IPS DF 4.7 (cell line): ENCODE results near the gene ZC3H18.

Experiments used
- DNase-seq: peaks from one replicate; pipeline ENCODE4 v3.0.0-alpha.2; 2013; ENCODE audit warnings: low spot score; ENCODE audit errors: extremely low read depth

The ZC3H18 gene

DNA sequence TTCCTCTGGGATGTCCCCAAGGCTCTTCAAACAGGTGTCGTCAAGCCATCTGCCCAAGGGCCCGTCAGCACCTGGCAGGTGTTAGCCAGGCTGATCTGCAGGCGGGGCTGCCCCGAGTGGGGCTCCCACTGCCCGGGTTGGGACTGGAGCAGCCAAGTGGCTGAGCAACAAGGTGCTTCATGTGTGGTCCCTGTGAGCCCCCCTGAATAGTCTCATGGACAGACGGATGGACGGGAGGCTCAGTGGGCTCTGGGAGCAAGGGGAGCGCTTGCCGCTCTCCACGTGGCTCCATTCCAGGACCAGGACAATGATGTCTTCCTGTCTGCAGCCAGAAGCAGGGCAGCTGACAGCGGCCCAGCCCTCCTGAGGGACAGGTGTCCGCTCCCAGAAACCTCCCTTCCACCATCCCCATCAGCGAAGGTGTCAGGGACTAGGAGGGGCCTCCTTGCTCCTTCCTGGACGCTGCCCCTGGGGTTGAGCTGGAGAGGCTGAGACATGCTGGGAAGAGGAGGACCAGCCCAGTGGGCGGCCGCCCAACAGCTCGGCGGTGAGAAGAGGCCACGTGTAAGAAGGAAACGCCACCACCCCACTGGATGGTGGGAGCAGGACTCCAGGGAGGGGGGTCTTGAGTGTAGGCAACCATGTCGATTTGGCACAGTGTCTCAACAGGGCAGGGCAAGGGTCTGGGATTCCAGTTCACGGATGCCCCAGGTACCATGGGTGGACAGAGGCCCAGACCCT lies 106.5 kb downstream of the ZC3H18 start:
- DNase-seq = no peak

DNA sequence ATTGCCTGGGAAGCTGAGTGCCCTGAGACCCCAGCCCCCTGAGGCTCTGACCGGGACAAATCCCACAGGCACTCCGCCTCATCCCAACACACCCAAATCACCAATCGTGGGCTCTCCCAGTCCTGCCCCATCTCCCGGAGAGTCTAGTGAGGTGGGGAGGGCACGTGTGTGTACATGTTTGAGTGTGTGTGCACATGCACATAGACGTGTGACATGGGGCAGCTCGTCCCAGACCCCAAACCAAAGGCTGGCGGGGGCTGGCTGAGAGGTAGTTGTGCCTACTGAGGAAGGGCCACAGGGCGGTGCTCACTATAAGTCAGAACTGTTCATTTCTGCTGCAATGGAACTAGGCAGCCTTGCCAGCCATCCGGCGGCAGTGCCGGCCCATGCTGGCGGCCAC lies 107.5 kb downstream of the ZC3H18 start:
- DNase-seq = no peak

DNA sequence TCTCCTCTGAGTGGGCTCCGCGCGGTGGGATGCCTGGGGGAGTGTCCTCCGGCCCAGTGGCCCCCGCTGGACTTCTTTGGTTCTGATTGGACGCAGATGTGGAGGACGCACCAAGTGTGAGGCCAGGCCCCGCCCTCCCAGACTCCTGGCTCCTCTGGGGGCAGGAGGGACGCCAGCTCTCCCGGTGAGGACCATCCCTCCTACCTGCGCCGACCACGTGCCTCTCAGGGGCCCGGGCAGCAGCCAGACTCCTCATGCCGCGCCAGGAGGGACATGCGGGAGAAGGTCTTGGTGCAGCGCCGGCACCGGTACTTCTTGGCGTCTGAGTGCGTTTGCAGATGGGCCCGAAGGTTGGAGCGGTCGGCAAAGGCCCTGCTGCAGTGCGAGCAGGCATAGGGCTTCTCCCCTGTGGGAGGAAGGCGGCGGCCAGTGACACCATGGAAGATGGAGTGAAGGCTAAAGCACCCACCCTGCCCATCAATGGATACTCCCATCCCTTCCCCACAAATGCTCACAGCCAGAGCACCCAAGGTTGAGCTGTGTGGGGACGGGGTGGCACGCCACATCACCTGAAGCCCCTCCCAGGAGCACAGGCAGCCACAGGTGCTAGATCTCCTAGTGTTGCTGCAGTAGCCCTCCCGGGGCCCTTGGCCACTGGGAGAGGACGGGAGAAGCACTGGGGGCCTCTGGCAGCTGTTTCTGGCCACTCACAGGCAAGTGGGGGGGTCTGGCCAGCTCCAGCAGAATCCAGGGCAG lies 108.2 kb downstream of the ZC3H18 start:
- no peak for DNase-seq

DNA sequence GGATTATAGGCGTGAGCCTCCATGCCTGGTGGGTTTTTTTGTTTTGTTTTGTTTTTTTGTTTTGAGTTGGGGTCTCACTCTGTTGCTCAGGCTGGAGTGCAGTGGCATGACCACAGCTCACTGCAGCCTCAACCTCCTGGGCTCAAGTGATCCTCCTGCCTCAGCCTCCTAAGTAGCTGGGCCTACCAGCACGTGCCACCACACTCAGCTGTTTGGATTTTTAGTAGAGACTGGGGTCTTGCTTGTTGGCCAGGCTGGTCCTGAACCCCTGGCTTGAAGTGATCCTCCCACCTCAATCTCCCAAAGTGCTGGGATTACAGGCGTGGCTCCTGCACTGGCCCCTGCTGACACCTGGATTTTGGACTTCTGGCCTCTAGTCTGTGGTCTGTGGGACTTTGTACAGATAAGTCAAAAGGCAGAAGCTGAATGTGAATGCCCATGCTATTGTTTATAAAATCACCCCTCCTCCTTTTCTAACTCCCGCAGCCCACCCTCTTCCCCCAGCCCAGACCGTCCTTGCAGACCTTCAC lies 110.4 kb downstream of the ZC3H18 start:
- no peak for DNase-seq

DNA sequence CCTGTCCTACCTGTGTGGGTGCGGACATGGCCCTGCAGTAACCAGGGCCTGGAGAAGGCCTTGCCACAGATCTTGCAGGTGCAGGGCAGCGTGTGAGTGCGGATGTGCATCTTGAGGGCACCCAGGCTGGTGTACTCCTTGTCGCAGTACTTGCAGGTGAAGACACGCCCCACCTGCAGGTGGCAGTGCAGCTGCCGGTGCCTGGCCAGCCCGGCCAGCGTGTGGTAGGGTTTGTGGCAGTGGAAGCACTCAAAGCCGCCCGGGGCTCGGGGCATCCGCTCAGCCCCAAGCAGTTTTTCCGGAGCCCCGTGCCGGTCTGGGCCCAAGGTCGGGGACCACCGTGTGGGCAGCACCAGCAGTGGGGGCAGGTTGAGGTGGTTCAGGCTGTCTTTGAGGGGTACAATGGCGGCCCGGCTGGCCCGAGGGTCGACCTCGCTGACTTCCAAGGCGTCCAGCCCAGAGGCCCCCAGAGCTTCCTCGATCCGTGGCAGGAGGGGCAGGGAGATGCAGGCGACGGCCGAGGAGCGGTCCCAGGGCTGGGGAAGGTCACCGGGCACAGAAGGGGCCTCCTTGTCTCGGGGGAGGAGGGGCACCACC lies 111.0 kb downstream of the ZC3H18 start:
- no peak for DNase-seq
